NCI-H345 (cell line): Measurements from ENCODE around the gene SAMD4A.
A peak's percentile ranks its signal among the peaks of the same experiment; 100 is the strongest.

Experiments used
- DNase-seq: peaks from one replicate; lab custom pipeline; 2025; lab: John Stamatoyannopoulos, UW

The SAMD4A gene

GRCh38 chr14:54566410-54567223 lies at the start of gene SAMD4A:
TSS of gene SAMD4A (plus strand) at chr14:54567128. CDS start at chr14:54567917, 789 bp downstream.
- DNase-seq, result peak; percentile 54

- DNase-seq, result no peak
Observed at GRCh38 chr14:54524410-54524809, 42.5 kb upstream of the SAMD4A start.

- no peak for DNase-seq
Observed at GRCh38 chr14:54528973-54529372, 38.0 kb upstream of the SAMD4A start.

- peak; percentile 33 for DNase-seq
Observed at GRCh38 chr14:54529811-54530210, 37.1 kb upstream of the SAMD4A start.

GRCh38 chr14:54532111-54533012 lies 34.6 kb upstream of the SAMD4A start:
- DNase-seq, result no peak

- DNase-seq, result no peak
Observed at GRCh38 chr14:54533100-54533499, 33.8 kb upstream of the SAMD4A start.

- DNase-seq, result no peak
Observed at GRCh38 chr14:54535126-54535525, 31.8 kb upstream of the SAMD4A start.

- DNase-seq, result no peak
Observed at GRCh38 chr14:54535646-54536045, 31.3 kb upstream of the SAMD4A start.

- DNase-seq, result no peak
Observed at GRCh38 chr14:54537651-54538050, 29.3 kb upstream of the SAMD4A start.

GRCh38 chr14:54538055-54538454 lies 28.9 kb upstream of the SAMD4A start:
- DNase-seq, result no peak

- DNase-seq, result no peak
Observed at GRCh38 chr14:54547583-54547982, 19.3 kb upstream of the SAMD4A start.

- DNase-seq, result no peak
Observed at GRCh38 chr14:54548491-54548890, 18.4 kb upstream of the SAMD4A start.

GRCh38 chr14:54549862-54550261 lies 17.1 kb upstream of the SAMD4A start:
- no peak for DNase-seq

GRCh38 chr14:54550514-54550913 lies 16.4 kb upstream of the SAMD4A start:
- DNase-seq, result no peak

- DNase-seq, result no peak
Observed at GRCh38 chr14:54554401-54554800, 12.5 kb upstream of the SAMD4A start.

GRCh38 chr14:54555651-54556050 lies 11.3 kb upstream of the SAMD4A start:
- DNase-seq, result no peak

GRCh38 chr14:54556535-54556934 lies 10.4 kb upstream of the SAMD4A start:
- DNase-seq, result no peak

- DNase-seq, result peak; percentile 16
Observed at GRCh38 chr14:54562334-54562733, 4.6 kb upstream of the SAMD4A start.

- DNase-seq, result peak; percentile 32
Observed at GRCh38 chr14:54564071-54564867, 2.7 kb upstream of the SAMD4A start.

- DNase-seq, result peak; percentile 70
Observed at GRCh38 chr14:54564868-54565784, 1.8 kb upstream of the SAMD4A start.
